ENCODE results near the gene GUCY2D.
A peak's percentile ranks its signal among the peaks of the same experiment; 100 is the strongest.
"Not testable (repeated sequence)": the region's sequence is repeated elsewhere in the genome, so short reads cannot be mapped to it uniquely, and the experiment has no call there.

GUCY2D gene

GRCh38 chr17:8044819-8045810 lies 42.7 kb downstream of the GUCY2D start:
- no peak for DNase-seq (ENCODE audit: low read depth in 2 of 2)

GRCh38 chr17:8046306-8046928 lies 44.0 kb downstream of the GUCY2D start:
- DNase-seq (ENCODE audit: low read depth in 2 of 2) = no peak

GRCh38 chr17:8046929-8047768 lies 44.7 kb downstream of the GUCY2D start:
- DNase-seq (ENCODE audit: low read depth in 2 of 2) = no peak

- DNase-seq (ENCODE audit: low read depth in 2 of 2) = no peak
These were observed 45.3 kb downstream of the GUCY2D start for GRCh38 chr17:8047769-8048110.

- DNase-seq (ENCODE audit: low read depth in 2 of 2) = no peak
These were observed 45.8 kb downstream of the GUCY2D start for GRCh38 chr17:8048236-8048635.

GRCh38 chr17:8048736-8049135 lies 46.3 kb downstream of the GUCY2D start:
- DNase-seq (ENCODE audit: low read depth in 2 of 2) = no peak

- DNase-seq (ENCODE audit: low read depth in 2 of 2) = no peak
These were observed 49.4 kb downstream of the GUCY2D start for GRCh38 chr17:8051831-8052230.

- no peak for DNase-seq (ENCODE audit: low read depth in 2 of 2)
These were observed 50.1 kb downstream of the GUCY2D start for GRCh38 chr17:8052256-8053252.

GRCh38 chr17:8053600-8053999 lies 51.2 kb downstream of the GUCY2D start:
- DNase-seq (ENCODE audit: low read depth in 2 of 2) = no peak

GRCh38 chr17:8055851-8056231 lies 53.4 kb downstream of the GUCY2D start:
- no peak for DNase-seq (ENCODE audit: low read depth in 2 of 2)

- peak; percentile 16 to 38 for DNase-seq (ENCODE audit: low read depth in 2 of 2)
These were observed 54.0 kb downstream of the GUCY2D start for GRCh38 chr17:8056232-8056975.

GRCh38 chr17:8056976-8057625 lies 54.7 kb downstream of the GUCY2D start:
- DNase-seq (ENCODE audit: low read depth in 2 of 2) = no peak

- no peak for DNase-seq (ENCODE audit: low read depth in 2 of 2)
These were observed 55.3 kb downstream of the GUCY2D start for GRCh38 chr17:8057691-8058114.

- no peak for DNase-seq (ENCODE audit: low read depth in 2 of 2)
These were observed 56.7 kb downstream of the GUCY2D start for GRCh38 chr17:8059131-8059530.

GRCh38 chr17:8060274-8060673 lies 57.9 kb downstream of the GUCY2D start:
- peak; percentile 28 to 36 for DNase-seq (ENCODE audit: low read depth in 2 of 2)

GRCh38 chr17:8061851-8062250 lies 59.4 kb downstream of the GUCY2D start:
- DNase-seq (ENCODE audit: low read depth in 2 of 2) = not testable (repeated sequence)

GRCh38 chr17:8062435-8062806 lies 60.0 kb downstream of the GUCY2D start:
- DNase-seq (ENCODE audit: low read depth in 2 of 2) = no peak

GRCh38 chr17:8062807-8063483 lies 60.5 kb downstream of the GUCY2D start:
- no peak for DNase-seq (ENCODE audit: low read depth in 2 of 2)

Data from stimulated activated CD8-positive, alpha-beta memory T cell treated with anti-CD3 and anti-CD28 coated beads, Interleukin-7, amount 100 ng/mL, for 1 hour (primary cell).